HUES6 (cell line): Measurements from ENCODE around the gene ADARB2.

ENCODE experiments used
- H3K27ac ChIP-seq: 2 replicates; pipeline ENCODE4 v1.7.0; 2013; ENCODE audit warnings: low read depth, mild to moderate bottlenecking, low read length, inconsistent platforms
- H3K27me3 ChIP-seq: 2 replicates; pipeline ENCODE4 v1.6.1; 2013; ENCODE audit warnings: low read length; ENCODE audit not compliant: control insufficient read depth, insufficient read depth
- H3K36me3 ChIP-seq: 2 replicates; pipeline ENCODE4 v1.6.1; 2013; ENCODE audit warnings: low read length; ENCODE audit not compliant: control insufficient read depth, insufficient read depth
- H3K4me1 ChIP-seq: 2 replicates; pipeline ENCODE4 v1.6.1; 2013; ENCODE audit warnings: low read length; ENCODE audit not compliant: control insufficient read depth, insufficient read depth
- H3K4me3 ChIP-seq: 2 replicates; pipeline ENCODE4 v1.5.1; 2013; ENCODE audit warnings: low read depth, low read length
- H3K9ac ChIP-seq: one replicate; pipeline ENCODE4 v1.6.1; 2013; ENCODE audit warnings: mild to moderate bottlenecking, low read length
- H3K9me3 ChIP-seq: 2 replicates; pipeline ENCODE4 v1.6.1; 2013; ENCODE audit warnings: low read depth, low read length; ENCODE audit not compliant: control insufficient read depth, insufficient read depth

Gene ADARB2

DNA sequence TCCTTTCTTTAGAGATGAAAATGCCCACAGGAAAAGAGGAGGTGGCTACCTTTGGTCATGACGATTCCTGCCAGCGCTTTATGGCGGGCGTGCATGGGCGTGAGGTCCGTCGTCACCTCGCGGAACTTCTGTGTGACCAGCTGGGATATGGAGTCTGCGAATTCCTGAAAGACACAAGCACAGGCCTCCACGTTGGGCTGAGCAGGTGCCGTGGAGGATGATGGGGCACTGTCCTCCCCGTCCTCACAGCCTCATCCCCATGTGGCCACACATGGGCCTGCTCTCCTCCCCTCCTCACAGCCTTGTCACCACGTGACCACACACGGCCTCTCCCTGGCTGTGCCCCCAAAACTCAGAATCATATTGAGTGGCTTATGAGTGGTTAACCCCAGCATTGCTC lies 466.4 kb downstream of the ADARB2 start:
- Histone ChIP-seq H3K4me1 (peaks cover 13% of the 10 kb centered on the region), H3K27ac (no peak overlapping the region), H3K4me3 (no peak overlapping the region), H3K27me3 (no peaks in the 10 kb centered on the region), H3K9me3 (no peaks in the 10 kb centered on the region), H3K36me3 (no peaks in the 10 kb centered on the region), H3K9ac (no peak overlapping the region)

DNA sequence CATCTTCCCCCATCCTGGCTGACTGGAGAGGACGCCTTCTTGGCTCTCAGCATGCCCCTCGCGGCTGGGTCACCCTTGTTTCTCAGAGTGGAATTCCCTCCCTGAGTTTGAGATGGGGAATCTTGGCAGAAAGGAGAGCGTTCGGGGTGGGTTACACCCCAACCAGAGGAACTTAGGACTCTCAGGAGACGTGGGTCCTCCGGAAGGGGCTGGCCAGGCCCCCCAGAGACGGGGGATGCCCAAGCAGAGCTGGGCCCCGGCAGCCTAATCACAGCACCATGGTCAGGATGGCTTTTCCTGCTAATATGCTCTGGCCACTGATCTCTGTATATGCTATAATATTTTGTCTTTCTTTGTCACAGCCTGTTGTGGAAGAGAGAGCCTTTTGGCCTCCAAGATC lies 466.8 kb downstream of the ADARB2 start:
- H3K27me3 ChIP-seq = no peaks in the 10 kb centered on the region
- H3K4me3 ChIP-seq = no peak overlapping the region
- no peak overlapping the region for H3K27ac ChIP-seq
- no peak overlapping the region for H3K9ac ChIP-seq
- H3K4me1 ChIP-seq = peaks cover 13% of the 10 kb centered on the region
- no peaks in the 10 kb centered on the region for H3K9me3 ChIP-seq
- no peaks in the 10 kb centered on the region for H3K36me3 ChIP-seq

DNA sequence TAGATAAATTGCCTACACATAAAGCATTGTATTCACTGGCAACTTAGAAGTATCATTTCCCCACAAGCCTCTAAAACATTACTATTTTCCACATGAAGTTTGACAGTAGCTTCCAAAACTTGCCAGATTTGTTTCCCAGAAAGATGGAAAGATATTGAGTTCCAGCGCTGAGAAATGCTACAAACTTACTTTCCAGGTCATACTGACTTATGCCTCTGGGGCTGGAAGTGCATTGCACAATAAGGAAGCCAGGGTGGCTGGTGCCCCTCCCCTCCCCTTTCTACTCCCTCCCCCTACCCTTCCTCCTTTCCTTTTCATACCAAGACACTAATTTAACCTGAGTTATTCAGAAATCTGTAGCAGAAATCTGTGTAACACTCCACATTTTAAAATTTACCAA lies 468.5 kb downstream of the ADARB2 start:
- H3K27me3 ChIP-seq = no peaks in the 10 kb centered on the region
- H3K27ac ChIP-seq = no peak overlapping the region

DNA sequence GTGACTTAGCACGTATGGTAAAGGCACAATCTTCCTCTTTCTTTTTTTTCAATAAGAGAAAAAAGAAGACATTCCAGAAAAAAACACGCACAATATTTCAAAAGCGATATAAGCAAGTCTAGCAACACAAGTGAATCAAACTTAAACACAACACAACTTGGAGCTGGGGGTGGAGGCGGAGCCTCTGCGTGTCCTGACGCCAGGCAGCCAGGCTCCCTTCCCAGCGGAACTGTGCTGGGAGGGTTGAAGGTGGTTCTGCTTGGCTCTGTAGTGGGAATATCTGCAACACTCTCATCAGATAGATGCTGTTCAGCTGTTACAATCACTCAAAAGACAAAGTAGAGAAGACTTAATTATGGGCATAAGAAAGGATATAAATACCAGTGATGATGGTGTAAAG lies 469.8 kb downstream of the ADARB2 start:
- H3K36me3 ChIP-seq = no peaks in the 10 kb centered on the region
- H3K4me3 ChIP-seq = no peak overlapping the region
- H3K4me1 ChIP-seq = peaks cover 12% of the 10 kb centered on the region
- H3K9me3 ChIP-seq = no peaks in the 10 kb centered on the region
- H3K9ac ChIP-seq = no peak overlapping the region
- no peaks in the 10 kb centered on the region for H3K27me3 ChIP-seq
- H3K27ac ChIP-seq = no peak overlapping the region

More for the DNA sequence above, 468.5 kb downstream of the ADARB2 start:
- H3K9me3 ChIP-seq = no peaks in the 10 kb centered on the region
- no peak overlapping the region for H3K4me3 ChIP-seq
- H3K9ac ChIP-seq = no peak overlapping the region
- no peaks in the 10 kb centered on the region for H3K36me3 ChIP-seq
- peaks cover 13% of the 10 kb centered on the region for H3K4me1 ChIP-seq

DNA sequence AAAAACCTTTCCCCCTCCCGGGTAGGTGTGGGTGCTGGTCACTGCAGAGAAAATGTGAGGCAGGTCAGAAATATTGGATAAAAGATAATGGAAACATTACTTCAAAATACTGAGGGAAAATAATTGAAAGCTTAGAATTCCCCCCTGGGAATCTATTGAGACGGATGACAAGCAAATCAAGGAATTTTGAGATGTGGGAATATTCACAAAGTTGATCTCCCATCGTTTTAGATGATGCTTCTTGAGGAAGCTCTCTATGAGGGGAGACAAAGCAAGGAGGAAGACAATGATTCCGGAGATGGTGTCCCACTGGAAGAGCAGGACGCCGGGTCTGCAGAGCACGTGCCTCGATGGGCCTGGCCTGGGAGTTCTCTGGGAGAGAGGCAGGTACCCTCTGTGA lies 470.2 kb downstream of the ADARB2 start:
- Histone ChIP-seq H3K4me3 (no peak overlapping the region), H3K4me1 (peaks cover 8% of the 10 kb centered on the region), H3K36me3 (no peaks in the 10 kb centered on the region), H3K27ac (no peak overlapping the region), H3K27me3 (no peaks in the 10 kb centered on the region), H3K9me3 (no peaks in the 10 kb centered on the region), H3K9ac (no peak overlapping the region)

DNA sequence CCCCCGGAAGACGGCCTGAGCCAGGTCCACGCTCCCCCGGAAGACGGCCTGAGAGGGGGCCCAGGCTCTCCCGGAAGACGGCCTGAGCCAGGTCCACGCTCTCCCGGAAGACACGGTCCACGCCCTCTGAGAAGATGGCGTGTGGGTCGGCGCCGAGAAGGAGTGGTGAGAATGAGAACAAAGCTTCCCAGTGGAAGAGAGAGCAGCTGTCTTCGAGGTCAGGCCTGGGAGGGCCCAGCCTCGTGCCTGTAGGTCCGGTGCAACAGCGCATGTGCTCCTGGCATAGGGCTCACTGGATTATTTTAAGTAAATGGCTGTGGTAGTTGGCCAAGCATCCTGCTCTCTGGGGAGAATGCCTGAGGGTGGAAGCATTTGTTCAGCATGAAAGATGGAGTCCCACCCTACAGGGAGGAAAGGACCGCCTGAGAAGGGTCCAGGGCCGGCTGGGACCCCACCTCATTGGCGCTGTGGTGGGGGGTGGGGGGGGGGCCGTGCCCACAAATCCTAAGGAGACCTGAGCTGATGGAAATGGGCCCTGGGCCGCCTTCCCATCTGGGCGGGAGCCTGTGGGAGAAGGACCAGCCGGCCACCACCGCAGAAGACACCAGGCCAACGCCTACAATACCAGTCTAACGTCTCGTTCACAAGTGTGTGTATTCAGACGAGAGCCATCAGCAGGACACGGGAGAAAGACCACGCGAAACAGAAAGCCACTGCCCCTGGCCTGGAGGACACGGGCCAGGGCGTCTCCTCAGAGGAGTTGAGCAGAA lies 471.1 kb downstream of the ADARB2 start:
- no peak overlapping the region for H3K4me3 ChIP-seq
- no peak overlapping the region for H3K9ac ChIP-seq
- no peak overlapping the region for H3K27ac ChIP-seq
- no peaks in the 10 kb centered on the region for H3K9me3 ChIP-seq
- no peaks in the 10 kb centered on the region for H3K27me3 ChIP-seq
- H3K4me1 ChIP-seq = no peaks in the 10 kb centered on the region
- H3K36me3 ChIP-seq = no peaks in the 10 kb centered on the region

DNA sequence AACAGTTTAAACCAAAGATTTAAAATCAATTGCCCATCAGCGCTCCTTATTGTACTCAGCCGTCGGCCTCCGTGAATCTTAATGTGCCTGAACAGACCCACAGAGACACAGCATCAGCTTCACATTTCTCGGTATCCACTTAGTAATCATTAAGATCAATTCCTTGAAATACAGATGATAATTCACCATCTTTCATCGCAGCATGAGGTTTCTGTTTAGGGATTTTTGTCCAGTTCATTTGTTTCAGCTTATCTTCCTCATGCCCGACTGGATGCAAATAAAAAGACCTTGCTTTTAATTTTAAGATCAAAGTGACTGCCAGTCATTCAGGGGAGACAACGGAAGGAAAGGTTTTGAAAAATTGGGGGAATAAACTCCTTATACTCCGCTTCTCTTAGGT lies 473.3 kb downstream of the ADARB2 start:
- Histone ChIP-seq H3K36me3 (no peaks in the 10 kb centered on the region), H3K4me3 (no peak overlapping the region), H3K27me3 (no peaks in the 10 kb centered on the region), H3K9ac (no peak overlapping the region), H3K27ac (no peak overlapping the region), H3K4me1 (no peaks in the 10 kb centered on the region), H3K9me3 (no peaks in the 10 kb centered on the region)

DNA sequence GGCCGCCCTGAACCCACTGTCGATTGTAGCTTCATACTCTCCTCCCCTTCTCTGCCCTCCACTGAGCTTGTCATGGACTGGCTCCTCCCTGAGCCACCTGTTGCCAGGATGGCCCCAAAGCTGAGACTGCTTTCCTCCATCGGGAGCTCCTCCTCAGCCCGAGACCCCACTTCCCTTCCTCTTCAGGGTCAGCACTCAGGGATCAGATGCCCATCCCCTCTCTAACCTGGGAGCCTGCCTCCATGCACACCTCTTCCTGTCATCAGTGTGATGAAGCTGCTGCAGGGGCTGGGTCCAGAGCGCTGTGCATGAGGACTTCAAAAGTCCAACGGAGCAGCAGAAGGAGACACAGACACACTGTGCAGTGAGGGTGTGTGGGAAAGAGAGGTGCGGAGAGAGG lies 480.1 kb downstream of the ADARB2 start:
- no peak overlapping the region for H3K9ac ChIP-seq

DNA sequence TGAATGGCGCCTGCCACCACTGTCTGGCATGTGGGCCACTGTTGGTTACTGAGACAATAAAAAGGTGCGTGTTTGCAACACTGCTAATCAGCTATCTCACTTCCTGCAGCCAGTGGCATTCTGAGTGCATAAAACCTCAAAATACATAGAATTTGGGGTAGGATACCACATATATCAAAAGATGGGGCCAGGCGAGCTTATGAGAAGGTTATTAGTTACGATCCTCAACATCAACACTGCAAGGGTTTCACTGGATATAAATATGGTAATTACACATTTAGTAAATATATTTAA lies 480.9 kb downstream of the ADARB2 start:
- Histone ChIP-seq H3K9ac (no peak overlapping the region), H3K4me1 (no peaks in the 10 kb centered on the region; the same call in 1 of the 2 replicates), H3K27ac (no peak overlapping the region), H3K9me3 (no peaks in the 10 kb centered on the region), H3K36me3 (no peaks in the 10 kb centered on the region), H3K4me3 (no peak overlapping the region), H3K27me3 (peaks cover 5% of the 10 kb centered on the region; the same call in 1 of the 2 replicates)

More for the DNA sequence above, 480.1 kb downstream of the ADARB2 start:
- no peak overlapping the region for H3K4me3 ChIP-seq
- peaks cover 5% of the 10 kb centered on the region; the same call in 1 of the 2 replicates for H3K27me3 ChIP-seq
- H3K27ac ChIP-seq = no peak overlapping the region
- H3K36me3 ChIP-seq = no peaks in the 10 kb centered on the region
- H3K9me3 ChIP-seq = no peaks in the 10 kb centered on the region
- H3K4me1 ChIP-seq = no peaks in the 10 kb centered on the region; the same call in 1 of the 2 replicates

DNA sequence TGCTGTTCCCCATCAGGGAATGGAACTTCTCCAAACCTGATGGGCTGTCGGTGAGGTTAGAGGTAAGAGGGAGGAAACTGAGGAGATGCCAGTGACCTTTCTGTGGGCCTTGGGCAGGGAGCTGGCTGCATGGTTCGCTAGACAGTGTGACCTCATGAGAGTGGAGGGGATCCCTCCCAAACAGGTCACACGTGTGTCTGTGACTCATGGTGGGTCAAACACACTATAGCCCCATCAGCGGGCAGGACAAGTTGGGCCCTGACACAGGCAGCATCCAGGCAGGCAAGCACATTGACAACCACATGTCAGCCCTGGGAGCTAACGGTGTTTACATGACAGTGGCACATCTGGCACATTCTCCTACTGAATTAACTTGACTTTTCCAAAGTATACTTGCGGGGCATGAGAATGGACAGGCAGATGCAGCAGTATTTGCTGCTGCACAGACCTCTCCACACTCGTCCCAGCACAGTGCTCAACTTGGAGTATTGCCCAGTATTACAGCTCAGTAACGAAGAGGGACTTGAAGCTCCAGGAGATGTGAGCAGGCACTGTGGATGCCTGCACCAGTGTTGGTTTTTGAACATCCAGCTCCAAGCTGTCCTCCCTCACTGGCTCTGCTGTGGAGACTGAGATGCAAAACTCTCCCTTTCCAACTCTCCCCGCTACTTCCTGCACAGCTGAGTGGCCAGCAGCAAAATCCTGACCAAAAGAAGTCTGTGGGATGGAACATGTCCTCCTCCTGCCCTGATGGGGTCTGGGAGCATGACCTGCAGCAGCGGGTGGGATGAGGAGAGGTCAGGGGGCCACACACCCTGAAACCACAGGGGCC lies 481.5 kb downstream of the ADARB2 start:
- H3K4me3 ChIP-seq = no peak overlapping the region
- H3K27me3 ChIP-seq = peaks cover 5% of the 10 kb centered on the region; the same call in 1 of the 2 replicates
- H3K9me3 ChIP-seq = no peaks in the 10 kb centered on the region
- H3K36me3 ChIP-seq = no peaks in the 10 kb centered on the region
- no peaks in the 10 kb centered on the region; the same call in 1 of the 2 replicates for H3K4me1 ChIP-seq
- H3K9ac ChIP-seq = no peak overlapping the region
- H3K27ac ChIP-seq = no peak overlapping the region

DNA sequence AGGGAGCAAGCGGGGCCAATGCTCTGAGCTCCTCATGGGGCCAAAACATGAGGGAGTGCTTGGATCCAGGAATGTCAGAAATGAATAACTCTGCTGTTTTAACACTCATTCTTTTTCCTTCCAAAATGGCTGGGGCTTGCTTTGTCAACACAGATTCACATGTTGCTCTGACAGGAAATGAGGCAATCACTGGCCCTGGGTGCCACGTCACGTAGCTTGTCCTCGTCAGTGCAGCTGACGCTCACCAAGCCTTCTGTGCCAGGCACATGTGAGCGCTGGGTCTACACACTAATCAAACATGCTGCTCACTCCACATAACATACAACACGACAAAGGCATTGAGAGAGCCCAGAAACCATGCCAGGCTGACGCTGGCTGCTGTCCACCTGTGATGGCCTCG lies 482.2 kb downstream of the ADARB2 start:
- peaks cover 5% of the 10 kb centered on the region; the same call in 1 of the 2 replicates for H3K27me3 ChIP-seq

More for the DNA sequence above, 482.2 kb downstream of the ADARB2 start:
- H3K4me3 ChIP-seq = no peak overlapping the region
- no peak overlapping the region for H3K9ac ChIP-seq
- no peaks in the 10 kb centered on the region; the same call in 1 of the 2 replicates for H3K4me1 ChIP-seq
- no peak overlapping the region for H3K27ac ChIP-seq
- no peaks in the 10 kb centered on the region for H3K36me3 ChIP-seq
- H3K9me3 ChIP-seq = no peaks in the 10 kb centered on the region
